Coronary artery (tissue), 2 donors: ENCODE data around the gene TRAPPC14.

Experiments used
- DNase-seq: peaks from one replicate; pipeline ENCODE4 v3.0.0-alpha.2; 2017; ENCODE audit warnings: low spot score
- H3K27ac ChIP-seq, 2 donors: fragments of 200-600 bp; sonication (generic); one replicate each; pipeline ENCODE4 v1.5.1; 2016 to 2019
- H3K4me3 ChIP-seq: fragments of 200-600 bp; sonication (generic); 2 replicates; pipeline ENCODE4 v1.5.1; 2016; ENCODE audit warnings: mild to moderate bottlenecking, moderate library complexity
- CTCF ChIP-seq: fragments of 200-600 bp; sonication (generic); IDR thresholded peaks from one replicate; pipeline ENCODE4 v1.5.1; 2019; ENCODE audit warnings: antibody characterized with exemption

The TRAPPC14 gene

GRCh38 chr7:100170101-100170897, 11.8 kb upstream of the TRAPPC14 start:
- no peak for TF ChIP-seq CTCF
- no peak for DNase-seq
- H3K27ac ChIP-seq = no peak overlapping the region
- no peak overlapping the region for H3K4me3 ChIP-seq

- TF ChIP-seq CTCF = no peak
- Histone ChIP-seq H3K4me3 (peak overlapping the region; percentile 68), H3K27ac (peak overlapping the region in 1 of 2 donors; percentile 81)
- DNase-seq = no peak
Measured at GRCh38 chr7:100169147-100169850, 10.8 kb upstream of the TRAPPC14 start.

- Histone ChIP-seq H3K27ac (peak overlapping the region; percentile 29 to 81), H3K4me3 (peak overlapping the region; percentile 68)
- TF ChIP-seq CTCF = no peak
- no peak for DNase-seq
Measured at GRCh38 chr7:100167912-100168323, 9.4 kb upstream of the TRAPPC14 start.

- peak overlapping the region; percentile 68 for H3K4me3 ChIP-seq
- no peak for DNase-seq
- peak overlapping the region in 1 of 2 donors; percentile 81 for H3K27ac ChIP-seq
- TF ChIP-seq CTCF = no peak
Measured at GRCh38 chr7:100166970-100167911, 8.7 kb upstream of the TRAPPC14 start.

GRCh38 chr7:100166317-100166940, 7.9 kb upstream of the TRAPPC14 start:
- DNase-seq = no peak

More at GRCh38 chr7:100166317-100166940, 7.9 kb upstream of the TRAPPC14 start:
- Histone ChIP-seq H3K27ac (no peak overlapping the region), H3K4me3 (no peak overlapping the region)
- TF ChIP-seq CTCF = no peak
